Fibroblast of lung (primary cell): ENCODE results near the gene SYTL5.

ENCODE experiments used
- EZH2 ChIP-seq: IDR thresholded peaks from 2 replicates; pipeline ENCODE4 v1.5.1; 2012; ENCODE audit warnings: low read length, control low read depth, mild to moderate bottlenecking; ENCODE audit errors: missing control alignments
- TF ChIP-seq, protein P1 (sequence below), 2 donors: IDR thresholded peaks in 1 of 2; conservative IDR thresholded peaks in 1 of 2; 1 replicate in 1 of 2; 2 replicates in 1 of 2; pipeline ENCODE4 v1.5.1; 2011 to 2012; ENCODE audit warnings: low read length in 2 of 2, control low read depth in 1 of 2, inconsistent platforms in 1 of 2, low read depth in 1 of 2, mild to moderate bottlenecking in 1 of 2

DNA sequence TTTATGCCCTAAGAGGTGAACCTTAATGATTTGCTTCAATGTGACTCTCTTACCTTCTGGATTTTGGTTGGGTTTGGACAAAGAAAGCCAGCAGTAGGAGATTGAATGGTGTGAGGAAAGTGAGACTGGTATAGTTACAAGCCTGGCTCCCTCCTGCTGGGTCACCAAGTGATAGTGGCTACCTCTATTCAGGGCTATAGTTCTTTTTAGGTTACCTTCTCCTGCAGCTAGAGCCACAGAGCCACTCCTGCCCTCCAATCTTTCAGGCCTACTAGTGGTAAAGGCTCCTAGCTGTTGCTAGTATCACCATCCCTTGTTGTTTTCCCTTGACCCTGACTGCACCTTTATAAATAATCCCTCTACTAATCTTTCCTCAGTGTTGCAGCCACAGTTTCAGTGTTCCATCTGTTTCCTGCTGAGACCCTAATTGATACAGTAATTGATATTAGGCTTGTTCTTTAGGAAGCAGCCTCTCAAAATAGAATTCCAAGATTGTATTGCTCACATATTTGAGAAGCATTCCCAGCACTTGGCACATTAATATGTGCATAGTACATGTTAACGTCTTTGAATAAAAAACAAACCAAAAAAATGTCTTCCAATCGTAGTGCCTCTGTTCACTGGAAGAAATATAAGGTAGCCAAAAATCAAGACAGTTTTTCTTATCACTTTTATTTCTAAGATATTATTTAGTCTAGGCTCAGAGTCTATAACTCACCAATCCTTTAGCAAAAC, 132.0 kb downstream of the SYTL5 start:
- TF ChIP-seq, protein P1, sequence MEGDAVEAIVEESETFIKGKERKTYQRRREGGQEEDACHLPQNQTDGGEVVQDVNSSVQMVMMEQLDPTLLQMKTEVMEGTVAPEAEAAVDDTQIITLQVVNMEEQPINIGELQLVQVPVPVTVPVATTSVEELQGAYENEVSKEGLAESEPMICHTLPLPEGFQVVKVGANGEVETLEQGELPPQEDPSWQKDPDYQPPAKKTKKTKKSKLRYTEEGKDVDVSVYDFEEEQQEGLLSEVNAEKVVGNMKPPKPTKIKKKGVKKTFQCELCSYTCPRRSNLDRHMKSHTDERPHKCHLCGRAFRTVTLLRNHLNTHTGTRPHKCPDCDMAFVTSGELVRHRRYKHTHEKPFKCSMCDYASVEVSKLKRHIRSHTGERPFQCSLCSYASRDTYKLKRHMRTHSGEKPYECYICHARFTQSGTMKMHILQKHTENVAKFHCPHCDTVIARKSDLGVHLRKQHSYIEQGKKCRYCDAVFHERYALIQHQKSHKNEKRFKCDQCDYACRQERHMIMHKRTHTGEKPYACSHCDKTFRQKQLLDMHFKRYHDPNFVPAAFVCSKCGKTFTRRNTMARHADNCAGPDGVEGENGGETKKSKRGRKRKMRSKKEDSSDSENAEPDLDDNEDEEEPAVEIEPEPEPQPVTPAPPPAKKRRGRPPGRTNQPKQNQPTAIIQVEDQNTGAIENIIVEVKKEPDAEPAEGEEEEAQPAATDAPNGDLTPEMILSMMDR (conservative IDR thresholded peaks at IDR 0.05 in 1 of 2, IDR thresholded peaks at IDR 0.05 in 1 of 2; ENCODE audit: low read depth in 1 of 2, low read length in 2 of 2) = no peak
- TF ChIP-seq EZH2 = no peak
